Measurements from ENCODE around the gene UBE2V1.

DNA sequence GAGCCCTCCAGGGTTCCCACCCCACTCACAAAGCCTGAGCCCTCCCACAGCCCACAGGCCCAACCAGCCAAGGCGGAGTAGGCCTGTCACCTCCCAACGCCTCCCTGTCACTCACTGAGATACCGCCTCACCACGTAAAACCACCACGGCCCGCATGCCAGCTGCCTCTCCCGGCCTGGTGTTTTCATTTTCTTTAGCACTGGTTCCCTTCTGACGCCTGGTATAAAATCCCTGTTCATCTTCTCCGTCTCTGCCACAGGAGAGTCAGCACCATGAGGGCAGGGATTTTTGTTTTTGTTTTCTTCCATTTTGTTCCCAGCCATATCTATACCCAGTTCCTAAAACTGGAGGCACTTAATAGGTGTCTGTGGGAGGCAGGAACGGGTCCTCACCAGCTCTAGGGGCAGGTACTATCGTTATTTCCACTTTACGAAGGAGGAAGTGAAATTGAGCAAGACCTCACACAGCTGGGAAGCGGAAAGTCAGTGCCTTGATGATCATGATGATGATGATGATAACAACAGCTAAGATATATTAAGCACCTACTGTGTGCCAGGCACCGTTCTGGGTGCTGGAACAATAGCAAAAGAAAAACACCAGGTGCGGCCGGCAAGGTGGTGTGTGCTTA, 71.6 kb downstream of the UBE2V1 start:
- TF ChIP-seq, protein P1, sequence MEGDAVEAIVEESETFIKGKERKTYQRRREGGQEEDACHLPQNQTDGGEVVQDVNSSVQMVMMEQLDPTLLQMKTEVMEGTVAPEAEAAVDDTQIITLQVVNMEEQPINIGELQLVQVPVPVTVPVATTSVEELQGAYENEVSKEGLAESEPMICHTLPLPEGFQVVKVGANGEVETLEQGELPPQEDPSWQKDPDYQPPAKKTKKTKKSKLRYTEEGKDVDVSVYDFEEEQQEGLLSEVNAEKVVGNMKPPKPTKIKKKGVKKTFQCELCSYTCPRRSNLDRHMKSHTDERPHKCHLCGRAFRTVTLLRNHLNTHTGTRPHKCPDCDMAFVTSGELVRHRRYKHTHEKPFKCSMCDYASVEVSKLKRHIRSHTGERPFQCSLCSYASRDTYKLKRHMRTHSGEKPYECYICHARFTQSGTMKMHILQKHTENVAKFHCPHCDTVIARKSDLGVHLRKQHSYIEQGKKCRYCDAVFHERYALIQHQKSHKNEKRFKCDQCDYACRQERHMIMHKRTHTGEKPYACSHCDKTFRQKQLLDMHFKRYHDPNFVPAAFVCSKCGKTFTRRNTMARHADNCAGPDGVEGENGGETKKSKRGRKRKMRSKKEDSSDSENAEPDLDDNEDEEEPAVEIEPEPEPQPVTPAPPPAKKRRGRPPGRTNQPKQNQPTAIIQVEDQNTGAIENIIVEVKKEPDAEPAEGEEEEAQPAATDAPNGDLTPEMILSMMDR (conservative IDR thresholded peaks at IDR 0.05; ENCODE audit: low read depth, low read length), result no peak
- no peak for TF ChIP-seq EZH2 (IDR thresholded peaks at IDR 0.05; ENCODE audit: borderline replicate concordance, low read depth, low read length, poor library complexity, severe bottlenecking)
